Measurements from ENCODE around the gene SHE.

Gene SHE

DNA sequence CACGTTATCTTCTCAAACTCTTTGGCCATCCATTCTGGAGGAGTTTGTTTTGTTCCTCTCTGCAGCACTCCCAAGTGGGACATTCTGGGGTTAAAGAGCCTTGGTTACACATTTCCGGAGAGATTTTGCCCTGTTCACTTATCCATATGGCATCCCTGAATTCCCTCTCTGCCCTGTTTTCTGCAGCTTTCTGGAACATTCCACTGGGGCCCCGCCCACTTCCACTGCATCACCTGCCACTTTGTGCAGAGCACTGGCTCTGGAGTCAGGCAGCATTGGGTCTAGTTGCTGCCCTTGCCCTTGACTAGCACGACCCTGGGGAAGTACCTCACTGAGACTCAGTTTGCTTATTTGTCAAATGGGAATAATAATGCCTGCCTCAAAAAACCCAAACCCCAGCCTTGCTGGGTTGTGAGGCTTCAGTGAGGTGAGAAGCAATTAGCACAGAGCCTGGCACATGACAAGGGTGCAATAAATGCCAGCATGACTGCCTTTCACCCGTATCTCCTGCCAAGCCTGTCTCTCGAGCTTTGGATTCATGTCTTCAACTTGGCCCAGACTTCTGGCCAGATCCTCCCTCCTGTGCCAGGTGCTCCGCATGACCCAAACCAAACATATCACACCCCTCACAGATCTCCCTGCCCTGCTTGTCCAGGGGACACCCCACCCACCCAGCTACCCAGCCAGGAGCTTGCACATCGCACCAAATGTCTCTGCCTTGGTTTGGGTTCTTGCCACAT is 58.8 kb downstream of the SHE start:
- no peak for DNase-seq

DNA sequence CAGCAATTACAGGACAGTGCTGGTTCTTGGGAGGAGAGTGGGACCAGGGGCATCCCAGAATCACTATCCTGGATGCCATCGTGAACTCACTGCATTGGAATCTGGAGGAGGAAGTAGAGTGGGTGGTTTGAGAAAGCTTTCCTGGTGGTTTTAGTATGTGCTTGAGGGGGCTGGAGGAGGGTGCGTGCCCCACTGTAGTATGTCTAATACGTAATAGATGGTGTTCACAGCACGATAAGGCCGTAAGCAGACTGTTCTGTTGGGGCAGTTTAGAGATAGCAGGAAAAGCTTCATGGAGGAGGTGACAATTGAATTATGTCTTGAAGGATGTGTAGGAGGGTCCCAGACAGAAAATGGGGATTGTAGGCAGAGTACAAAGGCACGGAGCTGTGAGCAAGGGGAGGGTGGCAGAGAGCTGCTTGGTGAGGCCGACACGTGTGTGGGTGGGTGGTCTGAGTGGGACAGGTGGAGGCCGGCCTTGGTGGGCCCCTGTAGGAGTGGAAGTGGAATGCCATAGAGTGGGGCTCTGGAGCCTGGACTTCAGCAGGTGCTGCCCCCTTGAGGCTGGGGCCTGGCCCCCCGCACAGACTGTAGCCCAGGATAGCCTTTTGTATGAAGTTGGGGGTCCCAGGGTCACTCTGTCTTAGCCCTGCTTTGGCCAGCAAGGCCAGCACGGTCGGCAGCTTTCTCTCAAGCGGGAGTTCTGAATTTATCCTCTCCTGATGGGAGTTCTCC is 60.0 kb downstream of the SHE start:
- DNase-seq: no peak

DNA sequence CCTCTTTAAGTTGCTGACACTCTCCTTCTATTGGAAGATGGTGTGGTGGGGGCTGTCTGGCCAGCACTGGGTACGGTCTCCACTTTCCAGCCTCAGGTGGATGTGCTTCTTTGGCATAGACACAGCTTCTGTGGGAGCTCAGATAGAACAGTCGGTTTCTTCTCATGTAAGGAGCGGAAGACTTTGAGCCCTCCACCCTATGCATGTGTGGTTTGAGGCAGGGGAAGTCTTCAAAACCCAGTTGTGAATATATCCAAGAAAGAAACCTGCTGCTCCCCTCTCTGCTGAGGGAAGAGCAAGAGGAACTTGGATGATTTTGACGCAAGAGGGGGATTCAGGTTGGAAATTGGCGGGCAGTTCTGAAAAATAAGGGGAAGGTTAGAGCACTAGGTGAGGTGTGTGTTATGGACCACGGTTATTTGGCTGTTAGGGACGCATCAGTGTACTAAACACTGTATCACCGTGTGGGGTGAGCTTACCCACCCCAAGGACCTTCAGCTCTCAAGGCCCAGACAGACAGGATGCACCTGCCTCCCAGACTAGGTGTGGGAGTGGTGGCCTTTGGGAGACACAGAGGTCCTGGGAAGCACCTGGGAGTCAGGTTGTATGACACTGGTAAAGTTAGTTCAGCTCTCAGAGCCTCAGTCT is 60.8 kb downstream of the SHE start:
- no peak for DNase-seq

DNA sequence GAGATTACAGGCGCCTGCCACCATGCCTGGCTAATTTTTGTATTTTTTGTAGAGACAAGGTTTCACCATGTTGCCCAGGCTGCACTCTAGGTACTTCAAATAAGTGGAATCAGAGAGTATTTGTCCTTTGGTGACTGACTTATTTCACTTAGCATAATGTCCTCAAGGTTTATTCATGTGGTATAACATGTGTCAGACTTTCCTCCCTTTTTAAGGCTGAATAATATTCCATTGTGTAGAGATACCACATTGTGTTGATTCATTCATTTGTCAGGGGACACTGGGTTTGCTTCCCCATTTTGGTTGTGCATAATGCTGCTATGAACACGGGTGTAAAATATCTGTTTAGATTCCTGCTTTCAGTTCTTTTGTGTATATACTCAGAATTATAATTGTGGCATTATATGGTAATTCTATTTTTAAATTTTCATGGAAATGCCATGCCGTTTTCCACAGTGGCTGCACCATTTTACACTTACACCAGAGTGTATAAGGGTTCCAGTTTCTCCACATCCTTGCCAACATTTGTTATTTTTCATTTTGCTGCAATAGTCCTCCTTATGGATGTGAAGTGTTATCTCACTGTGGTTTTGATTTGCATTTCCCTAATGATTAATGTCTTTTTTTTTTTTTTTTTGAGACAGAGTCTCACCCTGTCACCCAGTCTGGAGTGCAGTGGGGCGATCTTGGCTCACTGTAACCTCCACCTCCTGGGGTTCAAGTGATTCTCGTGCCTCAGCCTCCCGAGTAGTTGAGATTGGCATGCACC is 62.0 kb downstream of the SHE start:
- no peak for DNase-seq

DNA sequence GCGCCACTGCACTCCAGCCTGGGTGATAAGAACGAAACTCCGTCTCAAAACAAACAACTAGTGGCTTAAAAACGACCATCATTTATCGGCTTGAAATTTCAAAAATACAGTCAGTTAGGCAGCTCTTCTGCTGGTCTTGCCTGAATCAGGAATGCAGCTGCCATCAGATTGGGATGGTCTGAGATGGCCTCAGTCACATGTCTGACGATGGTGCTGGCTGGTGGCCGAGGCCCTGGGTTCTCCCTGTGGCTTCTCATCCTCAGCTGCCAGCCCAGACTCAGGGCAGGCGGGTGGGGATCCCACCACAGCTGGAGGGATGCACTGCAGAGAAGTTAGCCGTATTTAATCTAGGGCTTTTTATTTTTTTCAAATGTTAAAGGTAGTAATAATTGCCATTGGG is 65.8 kb downstream of the SHE start:
- DNase-seq: no peak

DNA sequence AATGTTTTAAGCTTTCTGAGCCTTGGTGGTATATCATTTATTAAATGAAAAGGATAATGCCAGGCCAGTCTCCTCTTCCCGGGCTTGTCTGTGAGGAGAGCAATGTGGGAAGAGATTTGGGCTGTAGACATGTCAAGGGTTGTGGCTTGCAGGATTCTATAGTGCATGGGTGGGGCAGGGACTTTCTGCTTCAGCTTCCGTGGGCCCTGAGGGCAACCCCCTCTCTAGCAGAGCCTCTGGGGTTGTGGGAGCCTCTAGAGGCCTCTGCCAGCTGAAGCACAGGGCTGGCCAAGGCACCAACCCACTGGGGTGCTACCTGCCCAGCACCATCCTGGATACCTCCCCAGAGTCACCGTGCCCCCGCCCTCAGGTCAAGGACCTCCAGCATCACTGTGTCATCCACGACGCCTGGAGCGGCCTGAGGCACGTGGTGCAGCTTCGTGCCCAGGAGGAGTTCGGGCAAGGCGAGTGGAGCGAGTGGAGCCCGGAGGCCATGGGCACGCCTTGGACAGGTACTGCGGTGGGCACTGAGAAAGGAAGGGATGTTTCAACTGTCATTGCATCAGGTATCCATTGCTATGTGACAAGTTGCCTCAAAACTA is 66.5 kb downstream of the SHE start:
- DNase-seq: no peak

DNA sequence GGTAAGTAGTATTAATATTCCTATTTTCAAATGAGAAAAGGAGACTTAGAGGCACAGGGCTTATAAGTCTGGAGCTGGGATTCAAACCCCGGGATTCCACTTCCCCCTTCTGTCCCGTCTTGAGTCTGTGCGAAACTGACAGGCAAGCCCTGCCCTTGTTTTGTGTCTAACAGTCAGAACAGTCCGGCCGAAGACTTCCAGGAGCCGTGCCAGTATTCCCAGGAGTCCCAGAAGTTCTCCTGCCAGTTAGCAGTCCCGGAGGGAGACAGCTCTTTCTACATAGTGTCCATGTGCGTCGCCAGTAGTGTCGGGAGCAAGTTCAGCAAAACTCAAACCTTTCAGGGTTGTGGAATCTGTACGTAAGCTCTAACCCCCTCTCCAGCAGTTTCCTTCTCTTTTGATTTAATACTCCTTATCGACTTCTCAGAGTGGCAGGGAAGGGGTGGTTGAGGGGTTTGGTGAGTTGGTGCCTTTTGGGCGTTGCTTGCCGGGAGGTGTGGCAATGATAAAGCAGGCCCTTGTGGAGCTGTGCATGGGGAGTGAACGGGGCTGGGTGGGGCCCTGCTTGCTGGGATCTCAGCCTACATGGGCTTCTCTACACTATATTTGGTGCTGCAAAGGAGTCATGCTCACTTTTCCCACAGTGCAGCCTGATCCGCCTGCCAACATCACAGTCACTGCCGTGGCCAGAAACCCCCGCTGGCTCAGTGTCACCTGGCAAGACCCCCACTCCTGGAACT is 67.7 kb downstream of the SHE start:
- DNase-seq: no peak

DNA sequence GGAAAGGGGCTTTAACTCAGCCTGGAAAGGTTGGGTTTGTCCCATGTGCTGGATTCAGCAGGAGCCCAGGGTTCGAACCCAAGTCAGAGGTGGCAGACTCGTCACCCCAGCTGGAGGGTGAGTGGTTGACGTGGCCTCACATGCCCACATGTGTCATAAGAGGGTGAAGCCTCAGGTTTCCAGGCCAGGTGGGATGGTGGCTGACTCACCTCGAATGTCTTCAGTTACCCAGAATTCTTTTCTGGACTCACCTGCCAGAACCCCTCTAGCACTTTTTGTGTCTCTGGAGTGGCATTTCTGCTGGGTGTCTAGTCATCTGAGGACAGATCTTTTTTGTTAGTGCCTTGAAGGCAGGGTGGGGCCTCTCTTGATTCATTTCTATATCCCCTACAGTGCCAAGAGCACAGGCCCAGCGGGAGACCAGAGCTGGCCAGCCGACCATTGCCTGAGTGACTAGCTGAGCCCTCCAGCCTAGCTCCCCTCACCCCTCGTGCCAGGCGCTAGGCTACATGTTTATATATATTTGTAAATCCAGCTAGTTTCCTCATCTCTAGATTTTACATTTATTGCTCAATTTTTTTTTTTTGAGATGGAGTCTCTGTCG is 68.9 kb downstream of the SHE start:
- no peak for DNase-seq

DNA sequence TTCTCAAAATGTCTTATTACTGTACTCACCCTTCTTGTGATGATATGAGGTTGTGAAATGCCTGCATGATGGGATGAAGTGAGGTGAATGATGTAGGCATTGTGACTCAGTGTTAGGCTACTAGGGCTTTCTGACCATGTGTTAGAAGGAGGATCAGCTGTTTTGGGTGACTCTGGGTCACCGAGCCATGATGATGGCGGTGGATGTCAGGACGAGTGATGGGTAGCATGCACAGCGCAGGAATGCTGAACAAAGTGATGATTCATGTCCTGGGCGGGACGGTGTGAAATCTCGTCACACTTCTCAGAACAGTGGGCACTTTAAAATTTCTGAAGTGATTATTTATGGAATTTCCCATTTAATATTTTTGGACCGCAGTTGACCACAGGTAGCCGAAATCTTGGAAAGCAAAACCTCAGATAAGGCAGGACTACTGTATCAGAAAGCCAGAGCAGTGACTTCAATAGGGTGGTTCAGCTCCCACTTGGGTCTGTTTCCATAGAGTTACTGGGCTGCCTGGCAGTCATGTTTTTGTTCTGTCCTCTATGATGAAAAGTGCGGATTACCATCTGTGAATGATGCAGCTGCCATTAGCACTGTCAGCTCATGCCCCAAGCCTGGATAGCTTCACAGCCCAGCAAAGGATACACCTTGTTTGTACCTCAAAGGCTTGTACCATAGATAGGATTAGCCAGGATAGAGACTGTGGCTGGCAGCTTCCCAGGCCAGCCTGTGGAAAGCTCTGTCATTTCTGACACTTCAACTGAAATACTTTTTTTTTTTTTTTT is 70.4 kb downstream of the SHE start:
- DNase-seq: peak in 1 of 2 donors; percentile 27

DNA sequence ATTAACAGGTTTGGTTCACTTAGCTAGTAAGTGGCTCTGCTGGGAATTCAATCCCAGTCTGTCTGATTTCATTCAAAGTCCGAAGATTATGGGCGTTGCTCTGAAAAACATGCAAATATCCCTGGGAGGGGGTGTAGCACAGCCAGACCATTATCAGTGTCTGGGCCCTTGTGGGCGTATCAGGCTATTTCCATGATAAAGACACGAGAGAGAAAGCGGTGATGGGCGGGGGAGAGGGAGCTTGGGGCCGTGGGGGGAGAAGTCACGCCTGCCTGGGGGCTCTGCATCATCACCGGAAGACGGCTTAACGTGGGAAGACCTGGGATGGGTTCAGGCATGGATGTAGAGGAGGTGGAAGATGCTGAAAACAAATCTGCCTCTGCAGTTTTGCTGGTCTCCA is 71.3 kb downstream of the SHE start:
- no peak for DNase-seq

DNA sequence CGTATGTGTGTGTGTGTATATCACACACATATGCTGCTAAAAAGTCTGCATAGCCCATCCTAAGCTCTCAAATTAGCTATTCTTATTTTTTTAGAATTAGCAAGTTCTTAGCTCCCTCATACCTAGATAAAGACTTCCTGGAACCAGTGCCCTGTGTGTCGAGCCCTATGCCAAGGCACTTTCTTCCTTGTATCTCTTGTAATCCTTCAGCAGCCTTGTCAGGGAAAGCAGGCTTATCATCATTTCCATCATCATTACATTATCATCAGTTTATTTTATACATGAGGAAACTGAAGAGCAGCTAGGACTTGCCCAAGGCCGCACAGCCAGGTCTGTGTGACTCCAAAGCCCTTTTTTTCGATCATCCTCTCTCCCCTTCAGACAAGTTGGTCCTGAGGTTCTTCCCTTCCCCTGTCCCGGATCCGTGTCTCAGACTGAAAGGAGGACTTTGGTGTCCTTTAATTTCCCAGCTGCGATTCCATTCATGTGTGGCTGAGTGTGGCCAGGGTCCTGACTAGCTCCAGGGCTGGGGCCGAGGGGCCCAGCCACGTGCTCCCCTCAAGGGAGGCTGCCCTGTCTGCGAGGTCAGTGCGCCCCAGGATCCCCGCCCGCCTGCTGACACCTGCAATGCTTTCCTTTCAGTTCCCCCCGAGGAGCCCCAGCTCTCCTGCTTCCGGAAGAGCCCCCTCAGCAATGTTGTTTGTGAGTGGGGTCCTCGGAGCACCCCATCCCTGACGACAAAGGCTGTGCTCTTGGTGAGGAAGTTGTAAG is 72.2 kb downstream of the SHE start:
- no peak for DNase-seq
